Dermis blood vessel endothelial cell (primary cell): ENCODE measurements around the gene TOPORS. TPM values are rescaled to one million over a fixed set of nuclear protein-coding genes. Genes with fewer than 3 reads are reported as not detected.
"Not testable (repeated sequence)": the region's sequence is repeated elsewhere in the genome, so short reads cannot be mapped to it uniquely, and the experiment has no call there.

Experiments
- DNase-seq: peaks from one replicate; pipeline ENCODE4 v3.0.0; 2010
- total RNA-seq: library from RNA; depleted of rRNA; stranded (reverse); fragments of >200 nt; gene quantifications from 2 replicates; pipeline ENCODE4 v1.2.3, GENCODE V29; 2014

Gene TOPORS
- total RNA-seq: 39.6 and 53.3 TPM in 2 replicates

DNA sequence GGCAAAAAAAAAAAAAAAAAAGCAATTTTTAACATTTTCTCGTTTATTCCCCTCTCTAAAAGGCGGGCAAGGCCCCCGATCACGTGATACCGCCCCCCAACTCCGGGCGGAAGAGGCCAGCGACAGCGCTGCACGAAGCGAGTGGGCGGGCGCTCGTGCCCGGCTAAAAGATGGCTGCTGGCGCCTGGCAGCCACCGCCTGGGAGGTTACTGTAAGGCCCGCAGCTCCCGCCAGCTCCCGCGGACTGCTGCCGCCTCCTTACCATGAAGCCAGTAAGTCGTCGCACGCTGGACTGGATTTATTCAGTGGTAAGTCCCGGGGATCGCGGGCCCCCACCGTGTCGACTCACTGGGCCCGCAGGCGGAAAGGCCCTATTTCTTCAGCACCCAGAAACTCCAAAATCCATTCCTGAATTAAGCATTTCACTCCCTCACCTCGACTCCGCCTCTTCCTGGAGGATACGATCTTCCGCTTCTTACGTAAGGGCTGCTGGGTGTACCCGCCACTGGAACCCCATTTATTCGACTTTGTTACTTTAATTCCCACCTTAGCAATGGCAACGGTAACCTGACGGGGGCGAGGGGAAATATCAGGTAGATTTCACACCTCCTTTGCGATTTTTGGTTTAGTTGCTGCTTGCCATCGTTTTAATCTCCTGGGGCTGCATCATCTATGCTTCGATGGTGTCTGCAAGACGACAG, at the start of gene TOPORS, which contains the start of gene SMIM27:
TSS of gene TOPORS (minus strand) at position 415 of the 701 bp plus-strand sequence. CDS start at position 265, 150 bp downstream.
TSS of gene SMIM27 (plus strand) at position 156 of the 701 bp plus-strand sequence. CDS start at position 264, 108 bp downstream.
- peak; percentile 94 for DNase-seq

DNA sequence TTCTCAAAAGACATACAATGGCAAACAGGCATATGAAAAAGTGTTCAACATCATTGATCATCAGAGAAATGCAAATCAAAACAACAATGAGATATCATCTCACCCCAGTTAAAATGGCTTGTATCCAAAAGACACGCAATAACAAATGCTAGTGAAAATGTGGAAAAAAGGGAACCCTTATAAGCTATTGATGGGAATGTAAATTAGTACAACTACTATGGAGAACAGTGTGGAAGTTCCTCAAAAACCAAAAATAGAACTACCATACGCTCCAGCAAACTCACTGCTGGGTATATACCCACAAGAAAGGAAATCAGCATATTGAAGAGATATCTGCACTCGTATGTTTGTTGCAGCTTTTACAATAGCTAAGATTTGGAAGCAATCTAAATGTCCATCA, 46.6 kb upstream of the TOPORS start:
- DNase-seq: not testable (repeated sequence)

DNA sequence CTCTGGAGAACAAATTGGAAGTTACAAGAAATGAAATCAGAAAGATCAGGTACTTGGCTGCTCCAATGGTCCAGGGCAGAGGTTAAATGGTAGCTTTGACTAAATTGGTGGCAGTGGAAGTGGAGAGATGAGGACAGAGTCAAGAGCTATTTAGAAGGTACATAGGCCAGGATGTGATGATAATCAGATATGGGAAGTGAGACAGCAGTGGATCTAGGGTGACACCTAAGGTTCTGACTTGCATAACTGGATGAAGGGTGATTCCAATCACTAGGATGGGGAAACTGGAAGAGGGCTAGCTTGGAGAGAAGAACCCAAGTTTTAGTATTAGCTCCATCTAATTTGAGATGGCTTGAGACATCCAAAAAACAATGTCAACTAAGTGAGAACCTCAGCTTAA, 44.5 kb upstream of the TOPORS start:
- DNase-seq: no peak

DNA sequence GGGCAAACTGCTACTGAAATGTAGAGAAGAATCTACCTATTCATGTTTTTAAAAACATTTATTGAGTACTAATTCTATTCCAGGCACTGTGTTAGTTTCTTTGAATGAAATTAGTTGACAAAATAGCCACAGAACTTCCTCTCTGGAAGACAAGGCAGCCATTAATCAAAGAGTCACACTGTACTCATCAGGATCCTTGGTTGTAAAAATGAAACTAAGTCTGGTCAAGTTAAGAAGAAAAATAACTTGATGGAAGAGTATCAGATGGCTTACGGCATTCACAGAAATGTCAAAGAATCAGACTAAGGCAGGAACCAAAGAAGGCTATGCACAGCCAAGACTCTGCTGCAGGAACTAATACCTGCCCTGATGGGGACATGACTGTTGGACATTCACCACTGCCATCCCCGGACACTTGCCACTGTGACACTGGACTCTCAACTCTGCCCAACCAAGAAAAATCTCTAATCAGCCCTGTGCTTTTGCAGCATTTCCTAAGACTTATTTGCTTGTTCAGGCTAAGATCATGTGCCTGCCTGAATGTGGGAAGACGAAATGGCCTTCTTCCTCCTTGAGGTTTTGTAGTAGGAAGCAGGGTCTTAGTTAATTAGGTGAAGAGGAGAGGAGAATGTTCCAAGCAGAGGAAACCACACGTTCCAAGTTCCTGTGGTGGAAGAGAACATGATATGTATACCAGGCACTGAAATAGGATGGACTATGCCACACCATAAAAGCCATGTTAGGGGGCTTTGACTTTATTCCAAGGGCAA, 43.9 kb upstream of the TOPORS start:
- DNase-seq: no peak

DNA sequence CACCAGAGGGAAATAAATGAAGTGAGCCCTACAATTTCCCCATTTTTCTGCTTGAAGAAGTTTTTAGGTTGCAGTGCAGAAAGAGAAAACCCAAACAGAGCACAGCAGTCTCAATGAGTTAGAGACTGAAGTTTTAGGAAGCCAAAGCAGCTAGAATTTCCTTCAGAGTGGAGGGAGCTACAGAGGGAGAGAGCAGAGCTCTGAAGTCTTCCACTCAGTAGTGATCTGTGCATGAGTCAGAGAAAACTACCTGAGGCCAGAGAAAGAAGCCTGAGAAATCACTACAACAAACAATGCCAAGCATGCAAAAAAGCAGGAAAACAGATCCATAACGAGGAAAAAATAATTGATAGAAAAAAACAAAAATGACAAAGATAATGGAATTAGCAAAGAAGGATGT, 38.5 kb upstream of the TOPORS start:
- no peak for DNase-seq

DNA sequence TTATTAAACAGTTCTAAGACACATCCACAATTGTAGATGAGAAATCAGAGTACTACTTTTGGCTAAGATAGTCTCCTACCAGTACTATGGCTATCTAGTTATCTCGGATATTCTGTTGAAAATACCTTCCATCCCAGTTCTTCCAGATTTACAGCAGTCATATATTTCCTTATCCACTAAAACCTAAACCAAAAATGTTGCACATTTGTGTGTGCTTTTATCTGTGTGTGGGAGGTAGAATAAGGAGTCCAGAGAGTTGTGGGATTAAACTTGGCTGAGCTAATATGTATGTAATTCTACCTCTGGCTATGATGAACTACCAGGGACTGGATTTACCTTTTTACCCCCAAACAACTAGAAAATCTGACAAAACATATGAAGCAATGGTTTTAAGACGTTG, 38.1 kb upstream of the TOPORS start:
- no peak for DNase-seq

DNA sequence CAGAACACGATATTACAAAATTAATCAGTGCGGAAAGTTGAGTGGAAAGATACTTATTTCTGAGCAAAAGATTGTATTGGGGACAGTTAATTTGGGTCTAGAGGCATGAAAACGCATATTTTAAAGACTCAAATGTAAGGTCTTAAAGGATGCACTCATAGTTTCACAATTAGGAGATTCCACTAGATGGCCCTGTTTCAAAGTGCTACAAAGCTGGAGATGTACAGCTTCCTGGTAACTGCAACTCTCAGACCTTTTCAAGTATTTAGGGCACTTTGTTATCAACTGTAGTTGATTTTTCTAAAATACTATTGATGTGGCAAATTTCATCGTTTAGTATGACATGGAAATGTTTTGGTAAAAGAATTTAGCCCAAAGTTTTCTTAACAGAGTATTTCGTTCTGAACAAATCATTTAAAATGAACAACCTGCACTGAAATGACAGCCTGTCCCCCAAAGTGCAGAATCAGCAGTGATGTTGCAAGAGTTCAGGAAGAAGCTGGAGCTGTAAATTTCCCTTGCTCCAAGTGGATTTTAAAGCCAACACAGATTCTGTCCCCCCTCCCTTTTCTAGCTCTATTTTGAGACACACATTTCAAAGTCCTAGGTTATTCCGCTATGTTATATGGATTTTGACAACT, 36.8 kb upstream of the TOPORS start:
- DNase-seq: peak; percentile 72

DNA sequence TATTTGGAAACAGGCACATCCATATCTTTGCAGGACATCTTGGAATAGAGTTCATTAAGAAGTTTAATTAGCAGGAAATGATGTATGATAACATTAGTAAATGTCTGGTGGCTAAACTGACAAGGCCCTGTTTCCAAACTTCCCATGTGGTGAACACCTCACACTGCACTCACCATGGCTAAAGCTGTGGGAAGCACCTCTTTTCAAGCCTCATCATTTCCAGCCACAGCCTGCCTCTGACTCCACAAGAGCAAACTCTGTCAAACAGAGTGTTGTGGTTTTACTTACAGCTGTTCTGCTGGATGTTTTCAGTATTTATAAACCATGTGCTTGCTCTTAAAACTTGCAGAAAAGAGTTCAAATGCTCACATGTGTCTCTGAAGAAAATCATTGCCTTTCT, 35.5 kb upstream of the TOPORS start:
- no peak for DNase-seq

DNA sequence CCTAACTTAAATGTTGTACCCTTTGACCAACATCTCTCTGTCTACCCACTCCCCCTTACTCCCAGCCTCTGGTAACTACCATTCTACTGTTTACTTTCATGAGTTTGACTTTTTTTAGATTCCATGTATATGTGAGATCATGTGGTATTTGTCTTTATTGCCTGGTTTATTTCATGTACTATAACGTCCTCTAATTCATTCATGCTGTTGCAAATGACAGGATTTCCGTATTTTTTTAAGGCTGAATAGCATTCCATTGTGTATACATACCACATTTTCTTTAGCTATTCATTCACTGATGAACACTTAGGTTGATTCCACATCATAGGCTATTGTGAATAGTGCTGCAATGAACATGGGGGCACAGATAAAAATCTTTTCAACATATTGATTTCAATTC, 32.4 kb upstream of the TOPORS start:
- peak; percentile 64 for DNase-seq

DNA sequence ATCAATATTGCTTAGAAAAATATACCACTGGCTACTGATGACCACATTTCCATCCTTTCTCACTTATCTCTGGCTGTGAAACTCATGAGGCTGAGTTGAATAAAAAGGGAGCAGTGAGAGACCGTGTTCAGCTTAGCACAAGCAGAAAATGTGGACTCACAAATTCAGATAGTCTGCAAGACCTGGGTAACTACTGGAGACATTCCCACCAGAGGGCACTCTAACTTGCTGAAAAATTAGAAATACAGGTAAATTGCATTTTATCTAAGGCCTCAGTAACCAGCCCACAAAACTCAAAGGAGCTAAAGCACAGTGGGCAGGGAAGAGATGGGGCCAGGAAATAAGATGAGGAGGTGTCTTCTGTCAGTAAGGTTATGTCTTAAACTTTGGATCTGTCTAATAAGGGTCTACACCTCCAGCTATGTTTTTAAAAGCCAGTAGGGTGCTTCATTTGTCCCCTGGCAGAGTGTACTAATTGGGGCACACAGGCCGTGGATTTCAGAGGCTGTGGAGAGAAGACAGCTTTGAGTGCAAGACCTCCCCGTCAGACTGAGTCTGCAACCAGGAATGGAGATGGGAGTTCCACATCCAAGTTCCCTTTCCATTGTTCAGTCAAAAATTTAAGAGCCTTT, 29.2 kb upstream of the TOPORS start:
- DNase-seq: peak; percentile 81

DNA sequence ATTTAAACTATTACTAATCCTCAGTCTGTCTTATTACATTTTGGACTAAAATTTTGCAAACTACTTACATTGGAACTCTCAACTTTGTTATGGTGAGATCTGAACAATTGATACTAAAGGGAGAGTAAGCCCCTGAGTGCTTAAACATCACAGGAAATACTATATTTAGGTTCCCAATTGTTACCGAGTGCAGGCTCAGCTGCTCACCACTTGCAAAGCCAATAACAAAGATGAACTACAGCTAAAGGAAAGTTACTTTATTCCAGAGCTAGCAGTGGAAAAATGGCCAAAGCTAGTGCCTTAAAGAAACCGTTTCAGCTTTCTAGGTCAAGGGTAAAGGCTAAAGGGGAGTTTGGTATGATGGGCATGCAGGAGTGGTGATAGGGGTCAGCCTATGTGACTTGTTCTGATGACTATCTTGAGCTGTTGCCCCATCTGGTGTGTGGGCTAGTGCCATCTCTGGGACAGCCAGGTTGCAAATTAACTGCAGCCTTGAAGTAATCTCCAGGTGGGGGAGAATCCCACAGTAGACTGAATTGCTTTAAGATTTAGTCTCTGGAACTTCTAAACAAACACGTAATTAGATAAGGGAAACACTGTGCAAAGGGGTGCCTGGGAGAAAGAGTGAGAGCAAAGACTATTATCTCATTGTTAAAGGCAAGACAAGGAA, 28.4 kb upstream of the TOPORS start:
- no peak for DNase-seq

DNA sequence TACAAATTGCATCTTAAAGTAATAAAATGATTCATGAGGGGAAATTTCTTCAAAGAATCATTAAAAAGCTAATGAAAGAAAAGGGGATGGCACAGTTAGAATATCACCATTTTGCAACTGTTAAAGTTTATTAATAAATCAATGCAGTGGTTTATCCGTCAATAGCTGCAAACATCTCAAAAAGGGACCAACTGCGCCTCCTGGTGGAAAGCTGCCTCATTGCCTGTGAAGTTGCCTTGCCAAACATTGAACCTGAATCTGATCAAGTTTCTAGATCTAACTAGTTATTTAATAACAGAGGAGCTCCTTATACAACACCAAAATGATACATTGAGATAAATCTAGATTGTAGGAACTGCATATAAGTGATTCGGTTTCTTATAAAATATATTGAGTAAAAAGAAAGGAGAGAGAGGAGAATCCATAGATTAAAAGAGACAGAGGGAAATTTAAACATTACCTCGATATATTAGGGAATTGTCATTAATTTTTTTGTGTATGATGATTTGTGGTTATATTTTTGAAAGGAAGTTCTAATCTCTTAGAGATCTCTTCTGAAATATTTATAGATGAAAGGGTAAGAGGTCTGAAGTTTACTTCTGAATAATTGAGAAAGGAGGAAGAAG, 27.4 kb upstream of the TOPORS start:
- DNase-seq: peak; percentile 84

DNA sequence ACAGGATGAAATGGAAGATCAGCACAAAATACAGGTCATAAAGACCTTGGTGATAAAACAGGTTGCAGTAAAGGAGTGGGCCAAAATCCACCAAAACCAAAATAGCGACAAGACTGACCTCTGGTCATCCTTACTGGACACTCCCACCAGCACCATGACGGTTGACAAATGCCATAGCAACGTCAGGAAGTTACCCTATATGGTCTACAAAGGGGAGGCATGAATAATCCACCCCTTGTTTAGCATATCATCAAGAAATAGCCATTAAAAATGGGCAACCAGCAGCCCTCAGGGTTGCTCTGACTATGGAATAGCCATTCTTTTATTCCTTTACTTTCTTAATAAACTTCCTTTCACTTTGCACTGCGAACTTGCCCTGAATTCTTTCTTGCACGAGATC, 26.6 kb upstream of the TOPORS start:
- no peak for DNase-seq

DNA sequence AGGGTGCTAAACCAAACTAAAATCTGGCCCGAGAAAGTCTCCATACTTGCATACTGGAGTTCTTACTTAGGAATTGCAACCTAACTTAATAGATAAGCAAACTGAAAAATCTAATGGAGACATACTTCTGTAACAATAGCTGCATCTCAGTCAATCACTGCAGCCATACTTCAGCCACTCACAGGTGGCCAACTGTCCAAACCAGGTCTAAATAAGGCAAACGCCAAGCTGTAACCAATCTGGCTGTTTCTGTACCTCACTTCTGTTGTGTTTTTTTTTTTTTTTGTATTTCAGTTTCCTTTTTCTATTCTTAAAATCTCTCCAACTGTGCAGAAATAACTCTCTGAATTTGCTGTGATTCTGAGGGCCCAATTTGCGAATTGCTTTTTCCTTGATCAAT, 24.9 kb upstream of the TOPORS start:
- DNase-seq: no peak

DNA sequence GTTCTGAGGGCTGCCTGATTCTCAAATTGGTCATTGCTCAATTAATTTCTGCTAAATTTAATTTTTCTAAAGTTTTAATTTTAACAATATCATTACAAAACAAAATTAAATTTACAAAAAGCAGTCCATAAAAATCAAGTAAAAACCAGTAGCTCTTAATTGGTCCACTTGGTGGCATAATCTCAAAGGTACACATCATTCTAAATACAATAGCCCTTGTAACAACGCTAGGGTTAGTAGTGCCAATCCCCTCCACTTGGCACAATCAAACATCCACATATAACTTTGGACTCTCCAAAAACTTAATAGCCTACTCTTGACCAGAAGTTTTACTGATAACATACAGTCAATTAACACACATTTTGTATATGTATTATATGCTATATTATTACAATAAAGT, 22.5 kb upstream of the TOPORS start:
- no peak for DNase-seq

DNA sequence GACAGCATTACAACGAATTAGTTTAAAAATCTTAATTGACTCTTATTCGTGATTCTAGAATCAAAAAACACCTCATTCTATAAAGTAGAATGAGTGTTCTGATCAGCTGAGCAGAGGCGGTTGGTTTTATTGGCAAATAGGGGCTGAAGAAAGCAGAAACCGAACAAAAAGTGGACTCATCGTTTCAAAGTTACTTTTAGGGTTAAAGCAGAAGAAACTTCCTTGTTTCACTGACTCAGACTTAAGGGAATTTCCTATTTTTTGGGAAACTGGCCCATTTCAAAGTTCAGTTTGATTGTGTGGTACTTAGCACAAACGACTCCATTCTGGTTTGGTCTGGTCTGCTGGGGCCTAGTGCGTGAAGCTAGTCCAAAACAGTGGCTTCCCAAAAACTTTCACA, 21.4 kb upstream of the TOPORS start:
- DNase-seq: no peak

DNA sequence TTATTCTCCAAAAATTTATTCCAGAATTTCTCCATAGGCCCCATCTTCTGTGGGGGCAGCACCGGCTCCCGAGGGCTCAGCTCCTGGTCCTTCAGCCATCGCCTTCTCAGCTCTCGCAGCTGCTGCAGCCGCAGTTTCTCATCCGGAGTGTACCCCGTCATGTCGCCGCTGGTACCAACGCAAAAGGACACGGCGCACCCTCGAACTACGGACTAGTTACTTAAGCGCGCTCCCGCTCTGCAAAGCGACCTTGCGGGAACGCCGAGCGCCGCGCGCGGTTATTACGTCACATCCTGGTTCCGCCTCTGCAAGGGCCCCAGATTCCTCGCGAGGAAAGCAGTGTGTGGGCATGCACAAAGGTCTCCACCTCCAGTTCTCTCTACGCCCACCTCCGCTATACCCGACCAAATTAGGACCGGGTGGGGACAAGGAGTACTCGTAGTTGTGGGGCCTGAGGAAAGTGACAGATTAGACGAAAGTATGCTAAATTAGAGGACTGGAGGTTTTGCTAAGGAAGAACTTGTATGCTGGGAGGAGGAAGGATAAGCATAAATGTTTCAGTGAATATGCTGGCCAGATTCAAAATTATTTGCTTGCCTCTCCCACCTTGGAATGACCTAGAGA, 20.6 kb upstream of the TOPORS start, which contains the start of gene NDUFB6:
TSS of gene NDUFB6 (minus strand) at position 260 of the 624 bp plus-strand sequence. CDS start at position 161, 99 bp downstream.
- peak; percentile 97 for DNase-seq

DNA sequence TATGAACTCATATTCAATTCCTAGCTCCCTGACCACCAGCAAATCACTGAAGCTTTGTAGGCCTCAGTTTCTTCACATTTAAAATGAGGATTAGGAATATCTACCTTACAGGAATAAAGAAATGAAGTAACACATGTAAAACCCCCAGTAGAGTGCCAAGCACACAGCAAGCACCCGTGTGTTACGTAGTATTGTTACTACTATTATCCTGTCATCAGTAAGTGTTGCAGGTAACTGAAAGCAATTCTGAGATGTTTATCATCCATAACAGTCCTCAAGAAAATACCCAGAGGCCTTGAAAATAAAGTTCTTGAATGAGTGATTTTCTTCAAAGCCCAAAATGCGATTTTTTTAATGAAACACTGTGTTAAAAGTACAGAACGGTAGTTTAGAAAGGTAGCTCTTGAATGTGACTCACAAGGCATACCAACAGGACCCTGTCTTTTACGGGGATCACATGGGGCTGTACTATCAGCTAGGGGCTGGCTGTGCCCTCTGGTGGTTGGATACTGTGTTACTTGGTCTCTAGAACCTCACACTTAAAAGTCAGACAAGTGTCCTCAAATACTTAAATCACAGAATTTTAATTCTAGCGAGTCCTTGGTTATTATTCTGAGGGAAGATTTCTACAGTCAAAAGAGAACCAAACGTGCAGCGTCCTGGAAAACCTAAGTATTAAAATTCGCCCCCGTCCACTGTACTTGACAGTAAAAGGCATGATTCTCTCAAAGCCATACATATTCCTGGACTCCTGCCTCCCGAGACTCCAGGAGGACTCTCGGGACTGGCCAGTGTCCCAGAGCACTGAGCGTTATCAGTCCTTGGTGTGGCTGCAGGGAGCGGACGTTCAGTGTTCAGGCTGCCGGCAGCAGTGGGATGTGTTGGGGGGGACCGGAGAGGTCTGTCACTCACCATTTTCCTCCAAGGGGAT, 19.8 kb upstream of the TOPORS start:
- DNase-seq: peak; percentile 92

DNA sequence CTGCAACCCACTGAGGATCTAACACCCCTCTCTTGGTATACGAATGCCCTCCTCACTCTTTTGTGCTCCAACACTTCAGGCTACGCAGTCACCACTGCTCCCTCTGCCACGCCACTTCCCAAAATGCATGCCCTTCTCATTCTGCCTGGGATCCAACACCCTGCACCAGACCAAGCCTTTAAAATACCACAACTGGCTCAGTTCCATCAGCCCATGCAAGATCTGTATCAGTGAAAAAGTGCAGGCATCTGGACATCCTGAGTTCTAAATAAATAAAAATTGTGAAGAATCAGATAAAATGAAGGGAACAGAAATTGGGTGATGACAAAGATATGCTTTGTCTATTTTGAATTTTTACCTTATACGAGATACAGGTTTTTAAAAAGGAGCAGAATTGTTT, 17.9 kb upstream of the TOPORS start:
- DNase-seq: no peak

DNA sequence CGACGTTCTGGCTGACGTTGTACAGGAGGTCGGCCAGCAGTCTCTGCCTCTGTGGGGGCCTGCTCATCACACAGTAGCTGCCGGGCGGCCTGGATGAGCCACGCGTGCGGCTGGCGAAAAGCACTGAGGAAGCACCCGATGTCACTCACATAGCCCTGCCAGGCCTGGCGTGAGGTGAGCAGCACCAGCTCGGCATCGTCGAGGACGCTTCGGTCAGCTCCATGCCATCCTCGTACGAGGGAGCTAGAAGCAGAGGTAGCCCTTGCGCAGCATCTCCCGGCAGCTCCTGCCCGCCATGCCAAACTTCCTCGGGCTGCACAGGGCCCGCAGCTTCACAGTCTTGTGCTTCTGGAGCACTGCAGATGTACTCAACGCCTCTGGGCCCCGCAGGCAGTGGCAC, 14.4 kb upstream of the TOPORS start:
- DNase-seq: no peak
